HEK293T (cell line): ENCODE measurements around the gene PGS1.

ENCODE experiments used
- CTCF ChIA-PET: fragments of 350-600 bp; formaldehyde crosslinking; extraction: SDS; loops from one replicate; lab custom pipeline; 2021; ENCODE audit warnings: antibody characterized with exemption, inconsistent platforms; lab: Yijun Ruan, JAX
- POLR2A ChIA-PET: fragments of 350-600 bp; formaldehyde crosslinking; extraction: SDS; loops from one replicate; lab custom pipeline; 2020; ENCODE audit warnings: antibody characterized with exemption, inconsistent platforms; lab: Yijun Ruan, JAX
- DNase-seq: peaks from one replicate; pipeline ENCODE4 v3.0.0; 2012; ENCODE audit warnings: mixed read lengths; ENCODE audit errors: extremely low spot score
- ARNT ChIP-seq: fragments of 450-650 bp; IDR thresholded peaks from 2 replicates; pipeline ENCODE4 v1.6.1; 2017; ENCODE audit warnings: mild to moderate bottlenecking
- BHLHE40 ChIP-seq: fragments of 450-650 bp; IDR thresholded peaks from 2 replicates; pipeline ENCODE4 v1.6.1; 2016; ENCODE audit warnings: mild to moderate bottlenecking, moderate library complexity, borderline replicate concordance
- CTBP1 ChIP-seq: fragments of 450-650 bp; IDR thresholded peaks from 2 replicates; pipeline ENCODE4 v1.6.1; 2016; ENCODE audit warnings: borderline replicate concordance
- ELF4 ChIP-seq: fragments of 450-650 bp; IDR thresholded peaks from 2 replicates; pipeline ENCODE4 v1.6.1; 2017; ENCODE audit warnings: antibody characterized with exemption
- FOXA1 ChIP-seq: fragments of 450-650 bp; IDR thresholded peaks from 2 replicates; pipeline ENCODE4 v1.6.1; 2016; ENCODE audit warnings: mild to moderate bottlenecking
- FOXK2 ChIP-seq: fragments of 450-650 bp; IDR thresholded peaks from 2 replicates; pipeline ENCODE4 v1.6.1; 2016; ENCODE audit warnings: mild to moderate bottlenecking
- FOXM1 ChIP-seq: fragments of 450-650 bp; IDR thresholded peaks from 2 replicates; pipeline ENCODE4 v1.6.1; 2017; ENCODE audit warnings: mild to moderate bottlenecking, borderline replicate concordance
- HDGF ChIP-seq: fragments of 450-650 bp; IDR thresholded peaks from 2 replicates; pipeline ENCODE4 v1.6.1; 2017; ENCODE audit warnings: antibody characterized with exemption, borderline replicate concordance
- L3MBTL2 ChIP-seq: fragments of 450-650 bp; conservative IDR thresholded peaks from 2 replicates; pipeline ENCODE4 v1.6.1; 2016; ENCODE audit warnings: mild to moderate bottlenecking
- LEF1 ChIP-seq: fragments of 450-650 bp; IDR thresholded peaks from 2 replicates; pipeline ENCODE4 v1.6.1; 2017; ENCODE audit warnings: mild to moderate bottlenecking, borderline replicate concordance
- NFRKB ChIP-seq: fragments of 450-650 bp; IDR thresholded peaks from 2 replicates; pipeline ENCODE4 v1.6.1; 2016; ENCODE audit warnings: mild to moderate bottlenecking, moderate library complexity
- PKNOX1 ChIP-seq: fragments of 450-650 bp; IDR thresholded peaks from 2 replicates; pipeline ENCODE4 v1.6.1; 2016
- SP1 ChIP-seq: fragments of 450-650 bp; IDR thresholded peaks from 2 replicates; pipeline ENCODE4 v1.6.1; 2017
- SUZ12 ChIP-seq: fragments of 450-650 bp; IDR thresholded peaks from 2 replicates; pipeline ENCODE4 v1.6.1; 2016; ENCODE audit warnings: mild to moderate bottlenecking
- TARDBP ChIP-seq: fragments of 450-650 bp; IDR thresholded peaks from 2 replicates; pipeline ENCODE4 v1.6.1; 2016
- ZNF384 ChIP-seq: fragments of 450-650 bp; IDR thresholded peaks from 2 replicates; pipeline ENCODE4 v1.6.1; 2016

Gene PGS1

DNA sequence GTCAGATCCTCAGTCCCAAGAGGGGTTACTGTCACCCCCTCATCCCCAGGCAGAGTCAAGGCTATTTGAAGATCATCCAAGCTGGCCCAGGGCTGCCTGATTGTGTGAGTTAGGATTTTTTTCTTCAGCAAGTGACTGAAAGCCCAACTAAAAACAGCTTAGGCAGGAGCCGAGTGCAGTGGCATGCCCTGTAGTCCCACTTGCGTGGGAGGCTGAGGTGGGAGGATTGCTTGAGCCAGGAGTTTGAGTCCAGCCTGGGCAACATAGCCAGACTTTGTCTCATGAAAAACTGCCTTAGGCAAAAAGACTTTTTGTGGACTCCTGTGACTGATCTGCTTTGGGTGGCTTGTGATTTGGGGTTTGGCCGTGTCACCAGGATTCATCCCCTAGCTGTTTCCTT is 19.9 kb downstream of the PGS1 start:
- TF ChIP-seq BHLHE40 (no peak), FOXK2 (no peak), SUZ12 (no peak), SP1 (no peak), FOXM1 (no peak), L3MBTL2 (no peak), CTBP1 (no peak), TARDBP (no peak), PKNOX1 (no peak), HDGF (no peak), ELF4 (no peak), ZNF384 (no peak), ARNT (no peak), NFRKB (no peak), FOXA1 (no peak), LEF1 (no peak)
- CTCF ChIA-PET = no interaction called here

DNA sequence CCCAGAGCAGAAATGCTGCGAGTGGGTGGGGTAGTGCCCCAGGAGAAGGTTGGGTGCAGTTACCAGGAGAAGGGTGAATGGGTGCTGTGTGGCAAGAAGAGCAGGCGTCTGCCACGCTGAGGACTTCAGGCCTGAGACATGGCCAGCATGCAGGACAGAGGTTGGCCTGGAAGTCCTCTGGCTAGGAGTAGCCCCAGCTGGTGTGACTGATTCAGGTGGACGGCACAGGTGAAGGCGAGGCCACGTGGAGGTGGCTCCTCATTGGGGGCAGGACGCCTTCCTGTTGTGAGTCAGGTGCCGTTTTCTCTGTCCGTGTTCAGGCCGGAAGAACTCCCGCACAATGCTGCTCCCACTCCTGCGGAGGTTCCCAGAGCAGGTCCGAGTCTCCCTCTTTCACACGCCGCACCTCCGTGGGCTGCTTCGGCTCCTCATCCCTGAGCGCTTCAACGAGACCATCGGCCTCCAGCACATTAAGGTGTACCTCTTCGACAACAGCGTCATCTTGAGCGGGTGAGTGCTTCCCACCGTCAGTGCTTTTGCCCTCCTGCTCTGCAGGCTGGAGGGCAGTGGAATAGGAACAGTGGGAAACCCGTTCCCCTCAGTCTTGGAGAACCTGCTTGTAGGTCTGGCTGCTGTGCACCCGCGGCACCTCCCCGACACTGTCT is 20.7 kb downstream of the PGS1 start:
- no peak for TF ChIP-seq FOXK2
- no peak for TF ChIP-seq ARNT
- no peak for TF ChIP-seq TARDBP
- TF ChIP-seq BHLHE40 = no peak
- TF ChIP-seq FOXA1 = no peak
- no peak for TF ChIP-seq HDGF
- no peak for TF ChIP-seq L3MBTL2
- no peak for TF ChIP-seq PKNOX1
- TF ChIP-seq ZNF384 = no peak
- TF ChIP-seq CTBP1 = no peak
- TF ChIP-seq ELF4 = no peak
- TF ChIP-seq NFRKB = no peak
- TF ChIP-seq LEF1 = no peak
- no peak for TF ChIP-seq SP1
- no peak for TF ChIP-seq SUZ12
- no peak for TF ChIP-seq FOXM1
- ChIA-PET CTCF (no interaction called here), POLR2A (no interaction called here)
- no peak for DNase-seq

More for the DNA sequence above, 19.9 kb downstream of the PGS1 start:
- POLR2A ChIA-PET = no interaction called here
- no peak for DNase-seq

- no peak for DNase-seq
- ChIA-PET POLR2A (no interaction called here), CTCF (no interaction called here)
- TF ChIP-seq CTBP1 (no peak), FOXA1 (no peak), ELF4 (no peak), TARDBP (no peak), PKNOX1 (no peak), FOXM1 (no peak), SUZ12 (no peak), ZNF384 (no peak)
Observed at GRCh38 chr17:78399693-78400144, 21.3 kb downstream of the PGS1 start.

- CTCF ChIA-PET = no interaction called here
- POLR2A ChIA-PET = no interaction called here
- TF ChIP-seq FOXM1 (no peak), FOXK2 (no peak), ARNT (no peak), PKNOX1 (no peak), LEF1 (no peak), HDGF (no peak), TARDBP (no peak), ELF4 (no peak), FOXA1 (no peak), CTBP1 (no peak), SUZ12 (no peak), ZNF384 (no peak), BHLHE40 (no peak), SP1 (no peak)
- DNase-seq = no peak
Observed at GRCh38 chr17:78400581-78401240, 22.3 kb downstream of the PGS1 start.

DNA sequence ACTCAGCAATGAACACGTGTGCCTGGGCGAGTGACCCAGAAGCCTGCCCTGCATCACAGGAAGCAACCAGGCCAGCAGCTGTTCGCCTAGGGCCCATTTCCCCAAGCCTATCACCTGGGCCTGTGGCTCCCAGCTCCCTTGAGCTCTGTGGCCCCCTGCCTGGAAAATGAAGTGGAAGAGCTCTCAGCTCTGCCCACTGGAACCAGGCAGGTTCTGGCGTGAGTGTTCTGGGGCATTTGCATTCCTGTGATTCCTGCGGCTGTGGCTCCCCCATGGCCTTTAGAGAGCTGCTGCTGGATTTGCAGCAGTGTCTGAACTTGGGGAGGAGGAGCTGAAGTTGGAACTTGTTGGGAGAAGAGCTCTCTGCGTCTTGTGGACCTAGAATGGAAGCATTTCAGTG is 22.8 kb downstream of the PGS1 start:
- TF ChIP-seq L3MBTL2 = no peak
- TF ChIP-seq ELF4 = no peak
- no peak for TF ChIP-seq PKNOX1
- TF ChIP-seq SUZ12 = no peak
- no peak for TF ChIP-seq FOXM1
- TF ChIP-seq ARNT = no peak
- TF ChIP-seq BHLHE40 = no peak
- TF ChIP-seq SP1 = no peak
- TF ChIP-seq FOXK2 = no peak
- TF ChIP-seq TARDBP = no peak
- ChIA-PET CTCF (no interaction called here), POLR2A (no interaction called here)
- DNase-seq = no peak
